ENCODE measurements around the gene EXPH5.

Gene EXPH5

DNA sequence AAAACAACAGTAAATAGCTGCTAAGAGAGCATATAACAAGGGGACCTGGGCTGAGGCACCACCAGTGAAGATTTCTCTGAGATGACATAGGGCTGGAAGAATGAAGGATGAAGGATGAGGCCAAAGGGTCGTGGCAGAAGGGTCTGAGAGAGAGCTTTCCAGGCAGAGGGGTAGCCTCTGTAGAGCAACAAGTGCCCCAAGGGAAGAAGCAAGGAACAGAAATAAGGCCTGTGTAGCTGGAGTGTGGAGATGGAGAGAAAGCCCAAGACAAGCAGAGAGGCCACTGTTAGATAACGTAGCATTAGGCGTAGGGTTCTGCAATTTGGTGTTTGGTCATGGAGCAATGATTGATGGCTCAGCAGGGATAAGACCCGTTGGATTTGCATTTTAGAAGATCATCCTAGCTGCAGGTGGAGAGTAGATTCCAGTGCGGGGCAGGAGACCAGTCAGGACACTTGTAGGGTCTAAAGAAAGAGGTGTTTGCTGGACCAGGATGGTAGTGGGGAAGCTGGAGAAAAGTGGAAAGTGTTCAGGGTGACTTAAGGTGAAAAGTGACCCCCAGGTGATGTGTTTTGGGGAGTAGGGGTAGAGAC is 47.6 kb downstream of the EXPH5 start:
- POLR2A ChIA-PET = no interaction called here
- Histone ChIP-seq H3K27ac (ENCODE audit: extremely low read depth, low read depth, low read length) (no peak overlapping the region), H3K4me1 (ENCODE audit: control insufficient read depth, insufficient read depth, low read length) (no peaks in the 10 kb centered on the region), H3K4me3 (ENCODE audit: low read depth, low read length) (no peak overlapping the region), H3K36me3 (ENCODE audit: control insufficient read depth in 2 of 2, insufficient read depth in 1 of 2, low read length in 2 of 2) (no peaks in the 10 kb centered on the region), H3K9me3 (ENCODE audit: control insufficient read depth, insufficient read depth, low read depth, low read length) (no peaks in the 10 kb centered on the region)
- CTCF ChIA-PET = no interaction called here
- TF ChIP-seq SCRT1 (tag by site-specific recombination; IDR thresholded peaks at IDR 0.05; ENCODE audit: borderline replicate concordance) (peak; percentile 60; the same call in 1 of the 2 replicates), ZNF658 (tag by site-specific recombination; IDR thresholded peaks at IDR 0.05) (no peak), SP3 (tag by site-specific recombination; IDR thresholded peaks at IDR 0.05) (no peak), SCRT2 (tag by site-specific recombination; IDR thresholded peaks at IDR 0.05) (peak; percentile 74)

DNA sequence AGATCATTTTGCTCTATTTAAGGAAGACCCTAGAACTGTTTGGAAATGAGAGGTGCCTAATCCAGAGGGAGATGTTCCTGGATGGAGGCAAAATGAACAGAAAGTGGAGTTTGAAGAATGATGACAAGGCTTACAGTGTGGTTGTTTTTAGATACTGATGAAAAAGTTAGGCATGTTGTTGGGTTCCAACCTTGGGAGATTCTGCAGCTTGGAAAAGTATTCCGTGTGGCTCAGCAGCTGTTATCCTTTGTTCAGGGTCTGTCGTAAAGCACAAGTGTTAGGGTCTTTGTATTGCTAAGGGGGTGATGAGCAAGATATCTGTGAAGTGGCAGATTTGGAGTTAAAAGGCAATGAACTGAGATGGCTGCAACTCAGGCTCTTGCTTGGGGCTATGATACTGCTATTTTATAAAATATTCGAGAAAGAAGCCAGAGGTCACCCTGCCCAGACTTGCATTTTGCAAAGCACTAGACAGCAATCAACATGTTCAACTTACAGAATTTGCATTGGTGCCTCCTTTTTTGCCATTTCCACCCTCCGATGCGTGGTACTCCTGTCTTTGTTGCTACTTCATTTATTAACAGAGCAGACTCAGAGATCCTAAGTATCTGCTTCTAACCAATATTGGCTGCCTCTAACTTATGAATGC is 50.1 kb downstream of the EXPH5 start:
- H3K9me3 ChIP-seq (ENCODE audit: control insufficient read depth, insufficient read depth, low read depth, low read length) = no peaks in the 10 kb centered on the region
- ChIA-PET POLR2A (no interaction called here), CTCF (no interaction called here)
- TF ChIP-seq ZNF514 (tag by site-specific recombination; IDR thresholded peaks at IDR 0.05) (no peak), ZNF629 (tag by site-specific recombination; IDR thresholded peaks at IDR 0.05) (no peak), ZFP41 (tag by site-specific recombination; IDR thresholded peaks at IDR 0.05; ENCODE audit: borderline replicate concordance) (no peak), ZNF660 (tag by site-specific recombination; IDR thresholded peaks at IDR 0.05) (no peak), TCF7L2 (IDR thresholded peaks at IDR 0.05; ENCODE audit: borderline replicate concordance, low read depth, low read length) (no peak), ZNF394 (tag by site-specific recombination; IDR thresholded peaks at IDR 0.05; ENCODE audit: borderline replicate concordance) (no peak), ZNF133 (tag by site-specific recombination; IDR thresholded peaks at IDR 0.05) (no peak)
- TF ChIP-seq, protein P1, sequence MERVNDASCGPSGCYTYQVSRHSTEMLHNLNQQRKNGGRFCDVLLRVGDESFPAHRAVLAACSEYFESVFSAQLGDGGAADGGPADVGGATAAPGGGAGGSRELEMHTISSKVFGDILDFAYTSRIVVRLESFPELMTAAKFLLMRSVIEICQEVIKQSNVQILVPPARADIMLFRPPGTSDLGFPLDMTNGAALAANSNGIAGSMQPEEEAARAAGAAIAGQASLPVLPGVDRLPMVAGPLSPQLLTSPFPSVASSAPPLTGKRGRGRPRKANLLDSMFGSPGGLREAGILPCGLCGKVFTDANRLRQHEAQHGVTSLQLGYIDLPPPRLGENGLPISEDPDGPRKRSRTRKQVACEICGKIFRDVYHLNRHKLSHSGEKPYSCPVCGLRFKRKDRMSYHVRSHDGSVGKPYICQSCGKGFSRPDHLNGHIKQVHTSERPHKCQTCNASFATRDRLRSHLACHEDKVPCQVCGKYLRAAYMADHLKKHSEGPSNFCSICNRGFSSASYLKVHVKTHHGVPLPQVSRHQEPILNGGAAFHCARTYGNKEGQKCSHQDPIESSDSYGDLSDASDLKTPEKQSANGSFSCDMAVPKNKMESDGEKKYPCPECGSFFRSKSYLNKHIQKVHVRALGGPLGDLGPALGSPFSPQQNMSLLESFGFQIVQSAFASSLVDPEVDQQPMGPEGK (tag by site-specific recombination; IDR thresholded peaks at IDR 0.05) = no peak
- TF ChIP-seq, protein P2, sequence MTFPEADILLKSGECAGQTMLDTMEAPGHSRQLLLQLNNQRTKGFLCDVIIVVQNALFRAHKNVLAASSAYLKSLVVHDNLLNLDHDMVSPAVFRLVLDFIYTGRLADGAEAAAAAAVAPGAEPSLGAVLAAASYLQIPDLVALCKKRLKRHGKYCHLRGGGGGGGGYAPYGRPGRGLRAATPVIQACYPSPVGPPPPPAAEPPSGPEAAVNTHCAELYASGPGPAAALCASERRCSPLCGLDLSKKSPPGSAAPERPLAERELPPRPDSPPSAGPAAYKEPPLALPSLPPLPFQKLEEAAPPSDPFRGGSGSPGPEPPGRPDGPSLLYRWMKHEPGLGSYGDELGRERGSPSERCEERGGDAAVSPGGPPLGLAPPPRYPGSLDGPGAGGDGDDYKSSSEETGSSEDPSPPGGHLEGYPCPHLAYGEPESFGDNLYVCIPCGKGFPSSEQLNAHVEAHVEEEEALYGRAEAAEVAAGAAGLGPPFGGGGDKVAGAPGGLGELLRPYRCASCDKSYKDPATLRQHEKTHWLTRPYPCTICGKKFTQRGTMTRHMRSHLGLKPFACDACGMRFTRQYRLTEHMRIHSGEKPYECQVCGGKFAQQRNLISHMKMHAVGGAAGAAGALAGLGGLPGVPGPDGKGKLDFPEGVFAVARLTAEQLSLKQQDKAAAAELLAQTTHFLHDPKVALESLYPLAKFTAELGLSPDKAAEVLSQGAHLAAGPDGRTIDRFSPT (tag by site-specific recombination; IDR thresholded peaks at IDR 0.05) = no peak
- TF ChIP-seq, protein P3, sequence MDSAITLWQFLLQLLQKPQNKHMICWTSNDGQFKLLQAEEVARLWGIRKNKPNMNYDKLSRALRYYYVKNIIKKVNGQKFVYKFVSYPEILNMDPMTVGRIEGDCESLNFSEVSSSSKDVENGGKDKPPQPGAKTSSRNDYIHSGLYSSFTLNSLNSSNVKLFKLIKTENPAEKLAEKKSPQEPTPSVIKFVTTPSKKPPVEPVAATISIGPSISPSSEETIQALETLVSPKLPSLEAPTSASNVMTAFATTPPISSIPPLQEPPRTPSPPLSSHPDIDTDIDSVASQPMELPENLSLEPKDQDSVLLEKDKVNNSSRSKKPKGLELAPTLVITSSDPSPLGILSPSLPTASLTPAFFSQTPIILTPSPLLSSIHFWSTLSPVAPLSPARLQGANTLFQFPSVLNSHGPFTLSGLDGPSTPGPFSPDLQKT (IDR thresholded peaks at IDR 0.05; ENCODE audit: borderline replicate concordance, low read depth, low read length) = no peak
- TF ChIP-seq, protein P4, sequence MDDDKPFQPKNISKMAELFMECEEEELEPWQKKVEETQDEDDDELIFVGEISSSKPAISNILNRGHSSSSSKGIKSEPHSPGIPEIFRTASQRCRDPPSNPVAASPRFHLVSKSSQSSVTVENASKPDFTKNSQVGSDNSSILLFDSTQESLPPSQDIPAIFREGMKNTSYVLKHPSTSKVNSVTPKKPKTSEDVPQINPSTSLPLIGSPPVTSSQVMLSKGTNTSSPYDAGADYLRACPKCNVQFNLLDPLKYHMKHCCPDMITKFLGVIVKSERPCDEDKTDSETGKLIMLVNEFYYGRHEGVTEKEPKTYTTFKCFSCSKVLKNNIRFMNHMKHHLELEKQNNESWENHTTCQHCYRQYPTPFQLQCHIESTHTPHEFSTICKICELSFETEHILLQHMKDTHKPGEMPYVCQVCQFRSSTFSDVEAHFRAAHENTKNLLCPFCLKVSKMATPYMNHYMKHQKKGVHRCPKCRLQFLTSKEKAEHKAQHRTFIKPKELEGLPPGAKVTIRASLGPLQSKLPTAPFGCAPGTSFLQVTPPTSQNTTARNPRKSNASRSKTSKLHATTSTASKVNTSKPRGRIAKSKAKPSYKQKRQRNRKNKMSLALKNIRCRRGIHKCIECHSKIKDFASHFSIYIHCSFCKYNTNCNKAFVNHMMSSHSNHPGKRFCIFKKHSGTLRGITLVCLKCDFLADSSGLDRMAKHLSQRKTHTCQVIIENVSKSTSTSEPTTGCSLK (tag by site-specific recombination; IDR thresholded peaks at IDR 0.05) = no peak
- peaks cover 0 to 1% of the 10 kb centered on the region in 2 experiments; a peak in 1 of 3 replicates for H3K36me3 ChIP-seq (ENCODE audit: control insufficient read depth in 2 of 2, insufficient read depth in 1 of 2, low read length in 2 of 2)
- H3K4me3 ChIP-seq (ENCODE audit: low read depth, low read length) = no peak overlapping the region
- no peak overlapping the region for H3K27ac ChIP-seq (ENCODE audit: extremely low read depth, low read depth, low read length)
- H3K4me1 ChIP-seq (ENCODE audit: control insufficient read depth, insufficient read depth, low read length) = no peaks in the 10 kb centered on the region
